Measurements from ENCODE around the gene F2RL1. TPM values are rescaled to one million over a fixed set of nuclear protein-coding genes. Genes with fewer than 3 reads are reported as not detected.

F2RL1 gene
- polyA plus RNA-seq, 1 donor (not counting 4 experiments of a cell fraction or from before 2014, with no cell fraction given) = 182 TPM

- no peak overlapping the region for H2AFZ ChIP-seq (ENCODE audit: control insufficient read depth, low read length)
- dilution Hi-C loops (cut with MboI; ENCODE audit: extremely low pct_ligation_motif_present, low sequenced_read_pairs) = no loop called here
- no peak overlapping the region for H3K4me3 ChIP-seq (ENCODE audit: control insufficient read depth in 2 of 3, extremely low read depth in 1 of 3, insufficient read depth in 2 of 3, low read depth in 1 of 3, low read length in 3 of 3)
- H3K27ac ChIP-seq (ENCODE audit: control insufficient read depth, insufficient read depth, low read length) = no peak overlapping the region
- FAIRE-seq (no peak), DNase-seq (ENCODE audit: low read depth, low spot score) (no peak)
- no peaks in the 10 kb centered on the region for H3K9me1 ChIP-seq (ENCODE audit: control insufficient read depth, extremely low read depth, insufficient read depth, low read length)
- no peaks in the 10 kb centered on the region for H4K20me1 ChIP-seq (ENCODE audit: control insufficient read depth, extremely low read depth, insufficient read depth, low read length)
- H3K4me2 ChIP-seq (ENCODE audit: control insufficient read depth, extremely low read depth, insufficient read depth, low read depth, low read length) = no peak overlapping the region
- H3K9me3 ChIP-seq (ENCODE audit: control insufficient read depth, low read depth, low read length) = no peaks in the 10 kb centered on the region
- H3K4me1 ChIP-seq (ENCODE audit: control insufficient read depth, extremely low read depth, insufficient read depth, low read length) = peaks cover 4% of the 10 kb centered on the region
- no peak for TF ChIP-seq CTCF (optimal IDR thresholded peaks at IDR 0.05 in 1 of 3, IDR thresholded peaks at IDR 0.05 in 1 of 3, conservative IDR thresholded peaks at IDR 0.05 in 1 of 3; ENCODE audit: extremely low read depth in 1 of 3, insufficient read depth in 2 of 3, low read length in 3 of 3)
- TF ChIP-seq EZH2 (IDR thresholded peaks at IDR 0.05; ENCODE audit: low read length) = no peak
- no peaks in the 10 kb centered on the region for H3K36me3 ChIP-seq (ENCODE audit: control insufficient read depth in 2 of 2, extremely low read depth in 1 of 2, insufficient read depth in 2 of 2, low read length in 2 of 2)
- no peaks in the 10 kb centered on the region for H3K79me2 ChIP-seq (ENCODE audit: control insufficient read depth, insufficient read depth, low read length)
- no peaks in the 10 kb centered on the region for H3K27me3 ChIP-seq (ENCODE audit: control insufficient read depth, extremely low read depth, insufficient read depth, low read length)
- H3K9ac ChIP-seq (ENCODE audit: control insufficient read depth, extremely low read depth, insufficient read depth, low read length) = no peak overlapping the region
Observed at GRCh38 chr5:76867038-76867437, 48.2 kb downstream of the F2RL1 start.

GRCh38 chr5:76867827-76868693, 49.2 kb downstream of the F2RL1 start:
- Histone ChIP-seq H3K27ac (ENCODE audit: control insufficient read depth, insufficient read depth, low read length) (no peak overlapping the region), H3K9ac (ENCODE audit: control insufficient read depth, extremely low read depth, insufficient read depth, low read length) (no peak overlapping the region), H3K9me1 (ENCODE audit: control insufficient read depth, extremely low read depth, insufficient read depth, low read length) (no peaks in the 10 kb centered on the region), H3K9me3 (ENCODE audit: control insufficient read depth, low read depth, low read length) (no peaks in the 10 kb centered on the region), H3K4me1 (ENCODE audit: control insufficient read depth, extremely low read depth, insufficient read depth, low read length) (peaks cover 4% of the 10 kb centered on the region), H3K4me3 (ENCODE audit: control insufficient read depth in 2 of 3, extremely low read depth in 1 of 3, insufficient read depth in 2 of 3, low read depth in 1 of 3, low read length in 3 of 3) (no peak overlapping the region), H3K4me2 (ENCODE audit: control insufficient read depth, extremely low read depth, insufficient read depth, low read depth, low read length) (peak overlapping the region; percentile 25), H3K27me3 (ENCODE audit: control insufficient read depth, extremely low read depth, insufficient read depth, low read length) (no peaks in the 10 kb centered on the region), H3K36me3 (ENCODE audit: control insufficient read depth in 2 of 2, extremely low read depth in 1 of 2, insufficient read depth in 2 of 2, low read length in 2 of 2) (no peaks in the 10 kb centered on the region), H4K20me1 (ENCODE audit: control insufficient read depth, extremely low read depth, insufficient read depth, low read length) (no peaks in the 10 kb centered on the region), H2AFZ (ENCODE audit: control insufficient read depth, low read length) (no peak overlapping the region), H3K79me2 (ENCODE audit: control insufficient read depth, insufficient read depth, low read length) (no peaks in the 10 kb centered on the region)
- dilution Hi-C loops (cut with MboI; ENCODE audit: extremely low pct_ligation_motif_present, low sequenced_read_pairs) = no loop called here
- DNase-seq (ENCODE audit: low read depth, low spot score) (peak; percentile 45), FAIRE-seq (peak; percentile 17)
- TF ChIP-seq EZH2 (IDR thresholded peaks at IDR 0.05; ENCODE audit: low read length) (no peak), CTCF (optimal IDR thresholded peaks at IDR 0.05 in 1 of 3, IDR thresholded peaks at IDR 0.05 in 1 of 3, conservative IDR thresholded peaks at IDR 0.05 in 1 of 3; ENCODE audit: extremely low read depth in 1 of 3, insufficient read depth in 2 of 3, low read length in 3 of 3) (peak; percentile 71 to 80 (median 75))
